Nephron (organoid): Measurements from ENCODE around the gene RNF13.

Experiments used
- H3K27ac Mint-ChIP-seq, 3 experiments: 2 replicates each; pipeline ENCODE4 v1.8.0; 2020; ENCODE audit warnings: mixed read lengths in 3 of 3, mild to moderate bottlenecking in 2 of 3, moderate library complexity in 1 of 3
- H3K27me3 Mint-ChIP-seq: 2 replicates; pipeline ENCODE4 v1.8.0; 2021; ENCODE audit warnings: low read depth, mild to moderate bottlenecking, moderate library complexity, mixed read lengths
- H3K36me3 Mint-ChIP-seq: 2 replicates; pipeline ENCODE4 v1.8.0; 2020; ENCODE audit warnings: low read depth, mixed read lengths
- H3K4me1 Mint-ChIP-seq: 2 replicates; pipeline ENCODE4 v1.8.0; 2020; ENCODE audit warnings: mixed read lengths
- H3K4me3 Mint-ChIP-seq, 3 experiments: 2 replicates each; pipeline ENCODE4 v1.8.0; 2020; ENCODE audit warnings: mild to moderate bottlenecking in 3 of 3, mixed read lengths in 3 of 3, moderate library complexity in 2 of 3
- H3K9me3 Mint-ChIP-seq: 2 replicates; pipeline ENCODE4 v1.8.0; 2020; ENCODE audit warnings: mixed read lengths
- CTCF ChIP-seq, 3 experiments: fragments of 200-600 bp; sonication (generic); IDR thresholded peaks; one replicate each; pipeline ENCODE4 v1.5.0; 2021; ENCODE audit warnings: antibody characterized with exemption in 3 of 3; ENCODE audit not compliant: unreplicated experiment in 3 of 3

RNF13 gene

GRCh38 chr3:149790268-149790667, 22.7 kb upstream of the RNF13 start:
- H3K27ac Mint-ChIP-seq: no peak overlapping the region
- peaks cover 4% of the 10 kb centered on the region for H3K27me3 Mint-ChIP-seq
- no peak overlapping the region for H3K4me3 Mint-ChIP-seq
- H3K9me3 Mint-ChIP-seq: peaks cover 2% of the 10 kb centered on the region
- TF ChIP-seq CTCF (IDR thresholded peaks at IDR 0.05; ENCODE audit: unreplicated experiment in 3 of 3): no peak
- H3K36me3 Mint-ChIP-seq: no peaks in the 10 kb centered on the region
- H3K4me1 Mint-ChIP-seq: no peaks in the 10 kb centered on the region

DNA sequence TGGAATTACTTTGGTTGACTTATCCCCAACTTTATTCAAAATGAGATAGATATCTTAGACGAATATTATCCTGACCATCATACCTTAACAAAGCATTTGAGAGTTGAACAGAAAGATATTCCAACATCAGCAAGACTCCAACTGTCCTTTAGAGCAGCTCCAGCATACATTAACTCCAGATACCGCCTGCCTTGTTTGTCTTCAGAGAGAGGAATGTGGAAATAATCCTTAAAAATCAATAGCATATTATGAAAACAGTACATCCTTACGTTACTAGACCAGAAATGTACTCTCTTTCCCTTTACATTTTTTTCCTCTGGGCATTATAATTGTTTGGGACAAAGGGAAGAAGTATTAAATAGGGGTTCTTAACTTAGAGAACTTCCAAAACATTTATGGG, 22.3 kb upstream of the RNF13 start:
- H3K4me1 Mint-ChIP-seq: no peaks in the 10 kb centered on the region
- peaks cover 4% of the 10 kb centered on the region for H3K27me3 Mint-ChIP-seq
- no peak overlapping the region for H3K4me3 Mint-ChIP-seq
- no peak overlapping the region for H3K27ac Mint-ChIP-seq
- TF ChIP-seq CTCF (IDR thresholded peaks at IDR 0.05; ENCODE audit: unreplicated experiment in 3 of 3): no peak
- H3K9me3 Mint-ChIP-seq: peaks cover 2% of the 10 kb centered on the region
- H3K36me3 Mint-ChIP-seq: no peaks in the 10 kb centered on the region

- H3K36me3 Mint-ChIP-seq: no peaks in the 10 kb centered on the region
- H3K27me3 Mint-ChIP-seq: peaks cover 4% of the 10 kb centered on the region
- no peak within 1 kb of the TSS for H3K4me3 Mint-ChIP-seq
- no peaks in the 10 kb centered on the region for H3K4me1 Mint-ChIP-seq
- H3K27ac Mint-ChIP-seq: no peak within 1 kb of the TSS
- peaks cover 2% of the 10 kb centered on the region for H3K9me3 Mint-ChIP-seq
- no peak for TF ChIP-seq CTCF (IDR thresholded peaks at IDR 0.05; ENCODE audit: unreplicated experiment in 3 of 3)
Measured at GRCh38 chr3:149792452-149793270, 20.4 kb upstream of the RNF13 start, which contains the start of gene ANKUB1. Gene ANKUB1 (minus strand): TSS chr3:149792554. CDS start chr3:149792366, 188 bp downstream.

DNA sequence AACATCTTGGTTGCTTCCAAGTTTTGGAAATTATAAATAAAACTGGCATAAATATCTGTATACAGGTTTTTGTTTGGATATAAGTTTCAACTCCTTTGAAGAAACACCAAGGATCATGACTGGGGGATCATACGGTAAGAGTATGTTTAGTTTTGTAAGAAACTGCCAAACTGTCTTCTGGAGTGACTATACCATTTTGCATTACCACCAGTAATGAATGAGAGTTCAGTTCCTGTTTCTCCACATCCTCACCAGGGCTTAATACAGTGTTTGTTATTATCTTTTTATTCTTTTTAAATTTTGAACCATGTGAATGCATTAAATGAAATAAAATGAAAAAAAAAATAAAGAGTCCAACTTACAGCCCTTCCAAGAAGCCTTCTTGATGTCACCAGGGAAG, 17.0 kb upstream of the RNF13 start:
- no peaks in the 10 kb centered on the region for H3K36me3 Mint-ChIP-seq
- TF ChIP-seq CTCF (IDR thresholded peaks at IDR 0.05; ENCODE audit: unreplicated experiment in 3 of 3): no peak
- no peak overlapping the region for H3K27ac Mint-ChIP-seq
- H3K9me3 Mint-ChIP-seq: peaks cover 12% of the 10 kb centered on the region
- no peaks in the 10 kb centered on the region for H3K4me1 Mint-ChIP-seq
- no peak overlapping the region for H3K4me3 Mint-ChIP-seq
- peaks cover 5% of the 10 kb centered on the region for H3K27me3 Mint-ChIP-seq

DNA sequence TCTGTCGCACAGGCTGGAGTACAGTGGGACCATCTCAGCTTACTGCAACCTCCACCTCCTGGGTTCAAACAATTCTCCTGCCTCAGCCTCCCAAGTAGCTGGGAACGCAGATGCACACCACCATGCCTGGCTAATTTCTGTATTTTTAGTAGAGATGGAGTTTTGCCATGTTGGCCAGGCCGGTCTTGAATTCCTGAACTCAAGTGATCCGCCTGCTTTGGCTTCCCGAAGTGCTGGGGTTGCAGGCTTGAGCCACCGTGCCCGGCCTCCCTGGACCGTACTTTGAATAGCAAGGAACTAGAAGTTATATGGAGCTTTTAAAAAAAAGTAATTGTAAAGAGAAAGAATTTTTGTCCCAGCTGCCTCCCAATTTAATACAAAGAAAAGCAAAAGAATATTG, 12.3 kb upstream of the RNF13 start:
- Mint-ChIP-seq H3K27ac (no peak overlapping the region), H3K4me1 (no peaks in the 10 kb centered on the region), H3K9me3 (peaks cover 19% of the 10 kb centered on the region), H3K36me3 (no peaks in the 10 kb centered on the region), H3K4me3 (no peak overlapping the region), H3K27me3 (peaks cover 14% of the 10 kb centered on the region)
- TF ChIP-seq CTCF (IDR thresholded peaks at IDR 0.05; ENCODE audit: unreplicated experiment in 3 of 3): no peak

DNA sequence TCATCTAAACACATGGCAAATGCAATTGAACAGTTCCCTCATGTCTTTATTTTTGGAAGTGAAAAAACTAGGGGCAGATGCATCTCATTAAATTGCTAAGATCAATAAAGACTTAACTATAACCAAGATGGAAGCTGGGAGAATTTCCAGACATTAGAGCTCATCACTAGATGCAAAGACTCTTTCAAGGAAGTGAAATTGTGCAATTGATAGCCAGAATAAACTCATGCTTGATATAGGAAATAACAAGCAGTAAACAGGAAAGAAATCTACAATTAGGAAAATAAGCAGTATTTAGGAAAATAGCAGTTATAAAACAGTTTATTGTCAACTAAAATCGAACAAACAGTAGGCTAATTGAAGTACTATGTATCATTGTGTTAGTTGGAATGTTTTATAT, 11.8 kb upstream of the RNF13 start:
- Mint-ChIP-seq H3K4me3 (no peak overlapping the region), H3K36me3 (no peaks in the 10 kb centered on the region), H3K4me1 (no peaks in the 10 kb centered on the region), H3K27ac (no peak overlapping the region), H3K9me3 (peaks cover 20% of the 10 kb centered on the region), H3K27me3 (peaks cover 16% of the 10 kb centered on the region)
- TF ChIP-seq CTCF (IDR thresholded peaks at IDR 0.05; ENCODE audit: unreplicated experiment in 3 of 3): no peak
